ENCODE results near the gene CP. TPM values are rescaled to one million over a fixed set of nuclear protein-coding genes. Genes with fewer than 3 reads are reported as not detected.

CP gene
- total RNA-seq, 1 experiment from 2014 or later, result 5.8 TPM

GRCh38 chr3:149188494-149188893 lies 33.1 kb downstream of the CP start:
- Histone ChIP-seq H3K4me3 (ENCODE audit: low read depth in 2 of 2, low read length in 2 of 2) (no peak overlapping the region), H3K27ac (ENCODE audit: low read length) (peak overlapping the region; percentile 58; the same call in 1 of the 2 replicates), H3K27me3 (ENCODE audit: control insufficient read depth, insufficient read depth, low read length) (no peaks in the 10 kb centered on the region), H3K9me3 (ENCODE audit: control insufficient read depth, insufficient read depth, low read depth, low read length) (no peaks in the 10 kb centered on the region), H3K36me3 (ENCODE audit: control insufficient read depth, insufficient read depth, low read length) (no peaks in the 10 kb centered on the region), H3K4me1 (ENCODE audit: control insufficient read depth, insufficient read depth, low read length) (peaks cover 5% of the 10 kb centered on the region; the same call in 1 of the 2 replicates)
- no TSS peak for BruUV-seq (replicated peaks)
- intact Hi-C loops (cut with micrococcal nuclease; ENCODE audit: unreplicated experiment) (no loop called here), in situ Hi-C loops (cut with HindIII; ENCODE audit: low pct_unique_long_range_greater_than_20kb, low sequenced_read_pairs) (no loop called here)
- ATAC-seq (no peak), DNase-seq (ENCODE audit: low read depth, low spot score) (no peak)
- no peak for TF ChIP-seq POLR2AphosphoS5 (IDR thresholded peaks at IDR 0.05; ENCODE audit: low read depth, low read length)
- no peak for TF ChIP-seq CTCF (IDR thresholded peaks at IDR 0.05)
- no peak for TF ChIP-seq TCF7L2 (IDR thresholded peaks at IDR 0.05; ENCODE audit: low read depth, low read length)
- no peak for TF ChIP-seq REST (IDR thresholded peaks at IDR 0.05; ENCODE audit: insufficient read depth in 1 of 2, low read depth in 2 of 2, low read length in 1 of 2)
- CTCF ChIA-PET, result no interaction called here
- POLR2A ChIA-PET, result no interaction called here

GRCh38 chr3:149186721-149187120 lies 34.9 kb downstream of the CP start:
- CTCF ChIA-PET, result no interaction called here
- no peak for ATAC-seq

More at GRCh38 chr3:149186721-149187120, 34.9 kb downstream of the CP start:
- in situ Hi-C loops (cut with HindIII; ENCODE audit: low pct_unique_long_range_greater_than_20kb, low sequenced_read_pairs), result no loop called here
- H3K4me3 ChIP-seq (ENCODE audit: low read depth in 2 of 2, low read length in 2 of 2), result no peak overlapping the region
- H3K9me3 ChIP-seq (ENCODE audit: control insufficient read depth, insufficient read depth, low read depth, low read length), result no peaks in the 10 kb centered on the region
- TF ChIP-seq TCF7L2 (IDR thresholded peaks at IDR 0.05; ENCODE audit: low read depth, low read length) (no peak), REST (IDR thresholded peaks at IDR 0.05; ENCODE audit: insufficient read depth in 1 of 2, low read depth in 2 of 2, low read length in 1 of 2) (no peak), SIN3A (IDR thresholded peaks at IDR 0.05; ENCODE audit: borderline replicate concordance, insufficient read depth, low read depth, low read length) (no peak), CTCF (IDR thresholded peaks at IDR 0.05) (no peak), POLR2AphosphoS5 (IDR thresholded peaks at IDR 0.05; ENCODE audit: low read depth, low read length) (no peak)
- no TSS peak for BruUV-seq (replicated peaks)
- no peaks in the 10 kb centered on the region for H3K36me3 ChIP-seq (ENCODE audit: control insufficient read depth, insufficient read depth, low read length)
- intact Hi-C loops (cut with micrococcal nuclease; ENCODE audit: unreplicated experiment), result no loop called here
- POLR2A ChIA-PET, result no interaction called here
- peaks cover 5% of the 10 kb centered on the region; the same call in 1 of the 2 replicates for H3K4me1 ChIP-seq (ENCODE audit: control insufficient read depth, insufficient read depth, low read length)
- no peak for DNase-seq (ENCODE audit: low read depth, low spot score)
- peak overlapping the region; percentile 10; the same call in 1 of the 2 replicates for H3K27ac ChIP-seq (ENCODE audit: low read length)
- H3K27me3 ChIP-seq (ENCODE audit: control insufficient read depth, insufficient read depth, low read length), result no peaks in the 10 kb centered on the region
